IPS-20b (cell line): ENCODE data around the gene TSPAN16.
A peak's percentile ranks its signal among the peaks of the same experiment; 100 is the strongest.

ENCODE experiments used
- H3K27ac ChIP-seq: one replicate; pipeline ENCODE4 v1.5.1; 2013; ENCODE audit warnings: low read length
- H3K27me3 ChIP-seq: 2 replicates; pipeline ENCODE4 v1.6.1; 2013; ENCODE audit warnings: mild to moderate bottlenecking, low read length, inconsistent platforms; ENCODE audit not compliant: insufficient read depth
- H3K36me3 ChIP-seq: 2 replicates; pipeline ENCODE4 v1.6.1; 2013; ENCODE audit warnings: low read depth, mild to moderate bottlenecking, inconsistent platforms, low read length, moderate library complexity; ENCODE audit not compliant: insufficient read depth
- H3K4me1 ChIP-seq: 2 replicates; pipeline ENCODE4 v1.6.1; 2013; ENCODE audit warnings: mild to moderate bottlenecking, control low read depth, inconsistent platforms, low read length, moderate library complexity; ENCODE audit not compliant: insufficient read depth
- H3K4me3 ChIP-seq: 2 replicates; pipeline ENCODE4 v1.5.1; 2013; ENCODE audit warnings: mild to moderate bottlenecking, low read length, inconsistent platforms
- H3K9ac ChIP-seq: 2 replicates; pipeline ENCODE4 v1.6.1; 2013; ENCODE audit warnings: low read depth, mild to moderate bottlenecking, inconsistent platforms, low read length, moderate library complexity
- H3K9me3 ChIP-seq: 2 replicates; pipeline ENCODE4 v1.6.1; 2013; ENCODE audit warnings: mild to moderate bottlenecking, low read depth, low read length, inconsistent platforms; ENCODE audit not compliant: insufficient read depth

The TSPAN16 gene

DNA sequence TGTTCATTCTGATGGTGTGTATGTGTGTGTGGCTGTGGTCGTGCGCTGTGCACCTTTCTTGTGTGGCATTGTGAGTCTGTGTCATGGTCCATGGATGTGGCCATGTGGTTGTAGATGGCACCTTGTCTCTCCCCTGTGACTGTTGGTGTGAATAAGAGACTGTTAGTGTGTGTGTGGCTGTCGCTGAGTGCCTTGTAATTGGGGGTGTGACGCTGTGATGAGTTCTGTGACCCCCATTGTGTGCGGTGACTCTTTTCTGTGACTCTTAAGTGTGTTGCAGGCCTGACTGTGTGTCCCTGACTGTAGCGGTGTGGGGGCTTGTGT is 60.1 kb downstream of the TSPAN16 start:
- Histone ChIP-seq H3K27ac (no peak overlapping the region), H3K9ac (no peak overlapping the region), H3K4me1 (peaks cover 3% of the 10 kb centered on the region; the same call in 1 of the 2 replicates), H3K27me3 (peaks cover 46% of the 10 kb centered on the region), H3K36me3 (no peaks in the 10 kb centered on the region), H3K9me3 (no peaks in the 10 kb centered on the region), H3K4me3 (peak overlapping the region; percentile 58)

GRCh38 chr19:11356676-11357550 is 61.0 kb downstream of the TSPAN16 start:
- Histone ChIP-seq H3K9me3 (no peaks in the 10 kb centered on the region), H3K4me3 (no peak overlapping the region), H3K9ac (no peak overlapping the region), H3K4me1 (peaks cover 5% of the 10 kb centered on the region; the same call in 1 of the 2 replicates), H3K27me3 (peaks cover 47% of the 10 kb centered on the region), H3K36me3 (no peaks in the 10 kb centered on the region), H3K27ac (no peak overlapping the region)

- Histone ChIP-seq H3K9ac (no peak overlapping the region), H3K9me3 (no peaks in the 10 kb centered on the region), H3K4me1 (peaks cover 5% of the 10 kb centered on the region; the same call in 1 of the 2 replicates), H3K4me3 (no peak overlapping the region), H3K27me3 (peaks cover 47% of the 10 kb centered on the region), H3K27ac (no peak overlapping the region), H3K36me3 (no peaks in the 10 kb centered on the region)
These were observed 63.5 kb downstream of the TSPAN16 start for GRCh38 chr19:11359421-11359820.

DNA sequence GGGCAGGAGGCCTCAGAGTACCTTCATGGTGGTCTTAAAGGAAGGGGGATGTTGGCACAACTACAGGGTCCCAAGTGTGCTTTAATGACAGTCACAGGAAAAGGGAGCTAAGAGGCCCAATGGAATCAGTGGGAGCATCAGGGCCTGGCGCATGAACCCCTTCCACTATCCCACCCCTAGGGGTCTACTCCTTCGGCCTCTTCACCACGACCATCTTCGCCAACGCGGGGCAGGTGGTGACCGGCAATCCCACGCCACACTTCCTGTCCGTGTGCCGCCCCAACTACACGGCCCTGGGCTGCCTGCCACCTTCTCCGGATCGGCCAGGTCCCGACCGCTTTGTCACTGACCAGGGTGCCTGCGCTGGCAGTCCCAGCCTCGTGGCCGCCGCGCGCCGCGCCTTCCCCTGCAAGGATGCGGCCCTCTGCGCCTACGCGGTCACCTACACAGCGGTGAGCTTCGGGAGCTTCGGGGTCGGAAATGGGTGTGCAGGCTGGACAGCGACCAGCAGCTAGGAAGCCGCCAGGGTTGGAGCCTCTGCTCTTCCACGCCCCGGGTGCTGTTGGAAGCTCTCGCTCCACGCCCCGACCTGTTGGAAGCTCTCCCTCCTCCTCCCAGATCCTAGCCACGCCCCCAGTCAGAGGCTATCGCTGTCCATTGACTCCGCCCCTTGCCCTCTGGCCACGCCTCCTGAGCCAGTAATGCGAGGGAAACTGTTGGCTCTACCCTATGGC is 65.2 kb downstream of the TSPAN16 start:
- H3K9ac ChIP-seq: peak overlapping the region; percentile 2; the same call in 1 of the 2 replicates
- H3K27ac ChIP-seq: no peak overlapping the region
- peaks cover 2% of the 10 kb centered on the region; the same call in 1 of the 2 replicates for H3K4me1 ChIP-seq
- peak overlapping the region; percentile 53 for H3K4me3 ChIP-seq
- no peaks in the 10 kb centered on the region for H3K9me3 ChIP-seq
- no peaks in the 10 kb centered on the region for H3K36me3 ChIP-seq
- H3K27me3 ChIP-seq: peaks cover 41% of the 10 kb centered on the region

GRCh38 chr19:11361771-11362731 is 66.1 kb downstream of the TSPAN16 start:
- Histone ChIP-seq H3K36me3 (no peaks in the 10 kb centered on the region), H3K27me3 (peaks cover 34% of the 10 kb centered on the region), H3K4me3 (peak overlapping the region; percentile 53; the same call in 1 of the 2 replicates), H3K27ac (no peak overlapping the region), H3K9ac (no peak overlapping the region), H3K4me1 (peaks cover 2% of the 10 kb centered on the region; the same call in 1 of the 2 replicates), H3K9me3 (no peaks in the 10 kb centered on the region)

GRCh38 chr19:11363881-11364280 is 67.9 kb downstream of the TSPAN16 start:
- no peak overlapping the region for H3K27ac ChIP-seq
- no peak overlapping the region for H3K4me3 ChIP-seq
- no peak overlapping the region for H3K9ac ChIP-seq
- no peaks in the 10 kb centered on the region for H3K9me3 ChIP-seq
- peaks cover 19% of the 10 kb centered on the region for H3K27me3 ChIP-seq
- peaks cover 2% of the 10 kb centered on the region; the same call in 1 of the 2 replicates for H3K4me1 ChIP-seq
- H3K36me3 ChIP-seq: no peaks in the 10 kb centered on the region

GRCh38 chr19:11364296-11364904 is 68.4 kb downstream of the TSPAN16 start:
- no peak overlapping the region for H3K27ac ChIP-seq
- peaks cover 2% of the 10 kb centered on the region; the same call in 1 of the 2 replicates for H3K4me1 ChIP-seq
- H3K27me3 ChIP-seq: peaks cover 14% of the 10 kb centered on the region; the same call in 1 of the 2 replicates
- H3K9me3 ChIP-seq: no peaks in the 10 kb centered on the region
- no peaks in the 10 kb centered on the region for H3K36me3 ChIP-seq
- no peak overlapping the region for H3K9ac ChIP-seq
- no peak overlapping the region for H3K4me3 ChIP-seq

GRCh38 chr19:11364935-11365334 is 69.0 kb downstream of the TSPAN16 start:
- peaks cover 2% of the 10 kb centered on the region; the same call in 1 of the 2 replicates for H3K4me1 ChIP-seq
- H3K4me3 ChIP-seq: no peak overlapping the region
- no peak overlapping the region for H3K9ac ChIP-seq
- no peaks in the 10 kb centered on the region for H3K9me3 ChIP-seq
- H3K27me3 ChIP-seq: peaks cover 10% of the 10 kb centered on the region; the same call in 1 of the 2 replicates
- H3K27ac ChIP-seq: no peak overlapping the region
- H3K36me3 ChIP-seq: no peaks in the 10 kb centered on the region
